Fibroblast of lung (primary cell): ENCODE results near the gene MINDY3. TPM values are rescaled to one million over a fixed set of nuclear protein-coding genes. Genes with fewer than 3 reads are reported as not detected.

Source experiments
- DNase-seq, 2 donors: peaks; one replicate each; pipeline versions ENCODE4 v3.0.0 to v3.0.0-alpha.2; 2010; ENCODE audit warnings: low read depth in 2 of 2
- H2AFZ ChIP-seq: 2 replicates; pipeline ENCODE4 v1.5.1; 2012; ENCODE audit warnings: low read length, control low read depth, inconsistent platforms
- H3K27ac ChIP-seq: 2 replicates; pipeline ENCODE4 v1.5.1; 2011; ENCODE audit warnings: low read length, control low read depth; ENCODE audit not compliant: insufficient read depth
- H3K27me3 ChIP-seq: 2 replicates; pipeline ENCODE4 v1.5.1; 2011; ENCODE audit warnings: mild to moderate bottlenecking, low read length; ENCODE audit not compliant: control insufficient read depth, insufficient read depth
- H3K36me3 ChIP-seq: 2 replicates; pipeline ENCODE4 v1.5.1; 2011; ENCODE audit warnings: low read length; ENCODE audit not compliant: control insufficient read depth, insufficient read depth
- H3K4me1 ChIP-seq: 2 replicates; pipeline ENCODE4 v1.5.1; 2011; ENCODE audit warnings: low read length; ENCODE audit not compliant: control insufficient read depth, insufficient read depth; ENCODE audit errors: extremely low read depth
- H3K4me2 ChIP-seq: 2 replicates; pipeline ENCODE4 v1.5.1; 2011; ENCODE audit warnings: low read length, control low read depth; ENCODE audit not compliant: insufficient read depth; ENCODE audit errors: extremely low read depth
- H3K4me3 ChIP-seq, 4 experiments: fragments of 200-600 bp in 1 of 4; sonication (generic) in 1 of 4; replicated peaks in 1 of 4; 2 replicates each; pipeline ENCODE4 v1.5.1; 2011 to 2016; ENCODE audit warnings: low read length in 4 of 4, low read depth in 3 of 4, mild to moderate bottlenecking in 3 of 4, control low read depth in 2 of 4, inconsistent platforms in 1 of 4, mixed read lengths in 1 of 4; ENCODE audit not compliant: insufficient read depth in 1 of 4; ENCODE audit errors: control extremely low read depth in 1 of 4
- H3K79me2 ChIP-seq: 2 replicates; pipeline ENCODE4 v1.5.1; 2012; ENCODE audit warnings: mild to moderate bottlenecking, low read length, inconsistent platforms; ENCODE audit not compliant: control insufficient read depth, insufficient read depth
- H3K9ac ChIP-seq: 2 replicates; pipeline ENCODE4 v1.5.1; 2011; ENCODE audit warnings: mild to moderate bottlenecking, low read length, control low read depth; ENCODE audit not compliant: insufficient read depth
- H3K9me3 ChIP-seq: 2 replicates; pipeline ENCODE4 v1.5.1; 2012; ENCODE audit warnings: low read depth, low read length; ENCODE audit not compliant: control insufficient read depth, insufficient read depth
- H4K20me1 ChIP-seq: 2 replicates; pipeline ENCODE4 v1.5.1; 2011; ENCODE audit warnings: low read length; ENCODE audit not compliant: control insufficient read depth, insufficient read depth; ENCODE audit errors: extremely low read depth
- CTCF ChIP-seq, 2 donors: IDR thresholded peaks in 1 of 2; conservative IDR thresholded peaks in 1 of 2; 1 replicate in 1 of 2; 2 replicates in 1 of 2; pipeline ENCODE4 v1.5.1; 2011 to 2012; ENCODE audit warnings: low read length in 2 of 2, control low read depth in 1 of 2, inconsistent platforms in 1 of 2, low read depth in 1 of 2, mild to moderate bottlenecking in 1 of 2
- EZH2 ChIP-seq: IDR thresholded peaks from 2 replicates; pipeline ENCODE4 v1.5.1; 2012; ENCODE audit warnings: low read length, control low read depth, mild to moderate bottlenecking; ENCODE audit errors: missing control alignments
- polyA plus RNA-seq, 2 donors: library from polyadenylated mRNA; depleted of rRNA in 1 of 2; stranded (reverse) in 1 of 2; unstranded in 1 of 2; fragments of >200 nt; gene quantifications; 2 replicates each; pipeline ENCODE4 v1.2.1, GENCODE V29; 2011 to 2012; ENCODE audit warnings: missing spikeins in 1 of 2
- total RNA-seq: library from RNA; depleted of rRNA; stranded (reverse); fragments of >200 nt; gene quantifications from 2 replicates; pipeline ENCODE4 v1.2.1, GENCODE V29; 2014

Gene MINDY3
- total and polyA plus RNA-seq, 2 donors (not counting 1 experiment from before 2014, with no cell fraction given): 30.6 to 37.5 TPM

- Histone ChIP-seq H3K4me1 (no peaks in the 10 kb centered on the region), H4K20me1 (no peaks in the 10 kb centered on the region), H3K9me3 (no peaks in the 10 kb centered on the region), H2AFZ (no peak overlapping the region), H3K27ac (no peak overlapping the region), H3K36me3 (no peaks in the 10 kb centered on the region), H3K4me3 (no peak overlapping the region), H3K9ac (no peak overlapping the region), H3K79me2 (no peaks in the 10 kb centered on the region), H3K27me3 (no peaks in the 10 kb centered on the region), H3K4me2 (no peak overlapping the region)
- TF ChIP-seq EZH2: no peak
- no peak for TF ChIP-seq CTCF (conservative IDR thresholded peaks at IDR 0.05 in 1 of 2, IDR thresholded peaks at IDR 0.05 in 1 of 2; ENCODE audit: low read depth in 1 of 2, low read length in 2 of 2)
- DNase-seq: no peak
These were observed 63.0 kb downstream of the MINDY3 start for GRCh38 chr10:15797346-15797745.

GRCh38 chr10:15796762-15797161 is 63.5 kb downstream of the MINDY3 start:
- no peak for TF ChIP-seq EZH2
- no peak for TF ChIP-seq CTCF (conservative IDR thresholded peaks at IDR 0.05 in 1 of 2, IDR thresholded peaks at IDR 0.05 in 1 of 2; ENCODE audit: low read depth in 1 of 2, low read length in 2 of 2)
- Histone ChIP-seq H3K36me3 (no peaks in the 10 kb centered on the region), H3K4me2 (no peak overlapping the region), H3K4me1 (no peaks in the 10 kb centered on the region), H3K27ac (no peak overlapping the region), H3K4me3 (no peak overlapping the region), H4K20me1 (no peaks in the 10 kb centered on the region), H2AFZ (no peak overlapping the region), H3K27me3 (no peaks in the 10 kb centered on the region), H3K9me3 (no peaks in the 10 kb centered on the region), H3K79me2 (no peaks in the 10 kb centered on the region), H3K9ac (no peak overlapping the region)
- DNase-seq: no peak

GRCh38 chr10:15796098-15796759 is 64.1 kb downstream of the MINDY3 start:
- Histone ChIP-seq H3K36me3 (no peaks in the 10 kb centered on the region), H3K79me2 (no peaks in the 10 kb centered on the region), H3K4me3 (no peak overlapping the region), H2AFZ (no peak overlapping the region), H3K27me3 (no peaks in the 10 kb centered on the region), H3K9ac (no peak overlapping the region), H4K20me1 (no peaks in the 10 kb centered on the region), H3K27ac (no peak overlapping the region), H3K4me2 (no peak overlapping the region), H3K9me3 (no peaks in the 10 kb centered on the region), H3K4me1 (peaks cover 3% of the 10 kb centered on the region)
- no peak for DNase-seq
- no peak for TF ChIP-seq EZH2
- TF ChIP-seq CTCF (conservative IDR thresholded peaks at IDR 0.05 in 1 of 2, IDR thresholded peaks at IDR 0.05 in 1 of 2; ENCODE audit: low read depth in 1 of 2, low read length in 2 of 2): no peak
